ENCODE data around the gene HOXD13. TPM values are rescaled to one million over a fixed set of nuclear protein-coding genes. Genes with fewer than 3 reads are reported as not detected.

Gene HOXD13
- total RNA-seq, 2 experiments from 2014 or later: not detected

DNA sequence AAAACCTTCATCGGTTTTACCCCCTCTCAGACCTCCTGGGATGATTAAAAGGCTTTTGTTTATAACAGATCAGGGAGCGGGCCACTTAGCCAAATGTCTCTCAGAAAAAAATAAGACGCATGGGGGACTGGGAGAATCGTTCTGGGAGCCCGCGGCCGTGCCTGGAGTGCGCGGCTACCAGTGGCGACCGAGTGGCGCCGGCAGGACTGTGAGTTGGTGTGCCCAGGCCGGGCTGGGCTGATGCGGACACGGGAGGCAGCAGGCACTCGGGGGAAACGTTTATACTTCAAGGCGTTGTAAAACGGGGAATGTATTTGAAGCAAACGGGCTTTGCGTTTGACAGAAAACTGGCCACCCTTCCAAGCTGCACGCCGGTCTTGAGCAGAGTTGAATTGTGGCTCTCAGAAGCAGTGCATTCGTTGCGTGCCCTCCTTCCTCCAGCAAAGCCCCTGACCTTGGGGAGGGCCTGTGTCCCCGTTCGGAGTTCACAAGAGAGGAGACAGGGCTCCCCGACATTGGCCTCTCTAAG is 19.4 kb downstream of the HOXD13 start:
- Histone ChIP-seq H3K4me1 (ENCODE audit: insufficient read depth, low read length) (peaks cover 17% of the 10 kb centered on the region), H3K27ac (ENCODE audit: low read depth in 1 of 2, low read length in 2 of 2) (no peak overlapping the region), H3K4me3 (ENCODE audit: low read length) (no peak overlapping the region), H3K9me3 (ENCODE audit: control insufficient read depth in 1 of 2, insufficient read depth in 1 of 2, low read length in 2 of 2) (peaks cover 13 to 65% of the 10 kb centered on the region in 2 experiments), H3K36me3 (ENCODE audit: insufficient read depth, low read length) (no peaks in the 10 kb centered on the region), H3K27me3 (ENCODE audit: control insufficient read depth in 1 of 2, insufficient read depth in 2 of 2, low read length in 2 of 2) (peaks cover 89 to 94% of the 10 kb centered on the region in 2 experiments)
- Mint-ChIP-seq H3K4me1 (ENCODE audit: low read depth) (peaks cover 15% of the 10 kb centered on the region), H3K9me3 (no peaks in the 10 kb centered on the region), H3K27ac (no peak overlapping the region), H3K27me3 (peaks cover 92% of the 10 kb centered on the region), H3K4me3 (peak overlapping the region; percentile 20), H3K36me3 (ENCODE audit: low read depth) (peaks cover 9% of the 10 kb centered on the region)
- DNase-seq: no peak
- no peak for ATAC-seq (ENCODE audit: poor library complexity)
- CTCF ChIA-PET: interaction anchor here (1.7 kb wide), 1 partner anchor 15 kb away, joined by 4 read pairs; no protein-coding TSS in a partner anchor
- POLR2A ChIA-PET: no interaction called here
- TF ChIP-seq, protein P1, sequence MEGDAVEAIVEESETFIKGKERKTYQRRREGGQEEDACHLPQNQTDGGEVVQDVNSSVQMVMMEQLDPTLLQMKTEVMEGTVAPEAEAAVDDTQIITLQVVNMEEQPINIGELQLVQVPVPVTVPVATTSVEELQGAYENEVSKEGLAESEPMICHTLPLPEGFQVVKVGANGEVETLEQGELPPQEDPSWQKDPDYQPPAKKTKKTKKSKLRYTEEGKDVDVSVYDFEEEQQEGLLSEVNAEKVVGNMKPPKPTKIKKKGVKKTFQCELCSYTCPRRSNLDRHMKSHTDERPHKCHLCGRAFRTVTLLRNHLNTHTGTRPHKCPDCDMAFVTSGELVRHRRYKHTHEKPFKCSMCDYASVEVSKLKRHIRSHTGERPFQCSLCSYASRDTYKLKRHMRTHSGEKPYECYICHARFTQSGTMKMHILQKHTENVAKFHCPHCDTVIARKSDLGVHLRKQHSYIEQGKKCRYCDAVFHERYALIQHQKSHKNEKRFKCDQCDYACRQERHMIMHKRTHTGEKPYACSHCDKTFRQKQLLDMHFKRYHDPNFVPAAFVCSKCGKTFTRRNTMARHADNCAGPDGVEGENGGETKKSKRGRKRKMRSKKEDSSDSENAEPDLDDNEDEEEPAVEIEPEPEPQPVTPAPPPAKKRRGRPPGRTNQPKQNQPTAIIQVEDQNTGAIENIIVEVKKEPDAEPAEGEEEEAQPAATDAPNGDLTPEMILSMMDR (IDR thresholded peaks at IDR 0.05): no peak
- intact Hi-C loops (cut with DNase I, micrococcal nuclease): loop anchor here in 1 of 2 experiments (2.0 to 5.0 kb wide), 2 partner anchors 15 to 35 kb away; no protein-coding TSS in a partner anchor

DNA sequence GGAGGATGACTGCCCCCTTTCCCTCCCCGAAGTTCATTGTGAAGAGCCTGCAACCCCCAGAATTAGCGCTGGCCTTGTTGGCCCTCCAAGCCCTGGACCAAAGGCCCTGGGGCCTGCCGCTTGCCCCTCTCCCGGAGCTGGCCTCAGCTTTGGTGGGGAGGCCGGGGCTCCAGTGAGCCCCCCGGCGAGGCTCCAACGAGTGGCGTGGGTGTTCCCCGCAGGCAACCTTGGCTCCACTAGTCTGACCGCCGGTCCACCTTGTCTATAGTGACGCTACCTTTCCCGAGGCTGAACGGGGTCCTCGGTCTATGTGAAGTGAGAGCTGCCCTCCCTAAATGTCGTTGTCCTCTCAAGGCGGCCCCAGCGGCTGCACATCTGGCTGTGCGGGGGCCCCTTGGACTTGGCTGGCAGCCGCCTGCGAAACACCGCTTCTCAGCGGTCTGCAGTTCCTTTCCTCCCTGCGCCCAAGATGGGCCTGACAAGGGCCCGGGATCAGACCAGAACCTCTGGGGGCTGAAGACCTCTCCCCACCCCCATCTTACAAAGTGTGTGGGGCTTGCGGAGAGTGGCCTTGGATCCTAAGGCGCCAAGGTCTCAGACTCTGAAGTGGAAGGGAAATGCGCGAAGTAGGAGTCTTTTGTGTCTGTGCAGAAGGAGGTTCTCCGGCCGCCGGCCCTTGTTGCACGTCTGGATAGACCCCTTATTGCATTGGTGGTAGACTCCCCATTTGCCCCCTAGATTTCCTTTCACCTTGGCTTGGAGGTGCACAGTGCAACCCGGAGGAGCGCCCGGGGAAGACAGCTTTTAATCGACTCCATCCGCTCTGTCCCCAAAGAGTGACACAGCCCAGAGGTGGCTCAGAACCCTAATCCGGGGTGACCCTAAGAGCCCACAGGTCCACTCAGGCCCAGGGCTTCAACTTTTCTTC is 20.1 kb downstream of the HOXD13 start:
- peak overlapping the region; percentile 7 for H3K4me3 Mint-ChIP-seq
- TF ChIP-seq, protein P1 (IDR thresholded peaks at IDR 0.05): no peak
- peaks cover 94% of the 10 kb centered on the region for H3K27me3 Mint-ChIP-seq
- no peak for ATAC-seq (ENCODE audit: poor library complexity)
- CTCF ChIA-PET: interaction anchor here (1.7 kb wide), 1 partner anchor 14 kb away, joined by 4 read pairs; no protein-coding TSS in a partner anchor
- POLR2A ChIA-PET: no interaction called here
- H3K27me3 ChIP-seq (ENCODE audit: control insufficient read depth in 1 of 2, insufficient read depth in 2 of 2, low read length in 2 of 2): peaks cover 92 to 97% of the 10 kb centered on the region in 2 experiments
- intact Hi-C loops (cut with DNase I, micrococcal nuclease): loop anchor here in 1 of 2 experiments (5.0 kb wide), 1 partner anchor 35 kb away; no protein-coding TSS in a partner anchor
- no peaks in the 10 kb centered on the region for H3K9me3 Mint-ChIP-seq
- H3K4me1 Mint-ChIP-seq (ENCODE audit: low read depth): peaks cover 11% of the 10 kb centered on the region
- peaks cover 12% of the 10 kb centered on the region for H3K4me1 ChIP-seq (ENCODE audit: insufficient read depth, low read length)
- no peaks in the 10 kb centered on the region for H3K36me3 ChIP-seq (ENCODE audit: insufficient read depth, low read length)
- no peak overlapping the region for H3K4me3 ChIP-seq (ENCODE audit: low read length)
- peaks cover 13 to 68% of the 10 kb centered on the region in 2 experiments for H3K9me3 ChIP-seq (ENCODE audit: control insufficient read depth in 1 of 2, insufficient read depth in 1 of 2, low read length in 2 of 2)
- no peak for DNase-seq
- H3K27ac ChIP-seq (ENCODE audit: low read depth in 1 of 2, low read length in 2 of 2): no peak overlapping the region
- no peak overlapping the region for H3K27ac Mint-ChIP-seq
- peaks cover 11% of the 10 kb centered on the region for H3K36me3 Mint-ChIP-seq (ENCODE audit: low read depth)

DNA sequence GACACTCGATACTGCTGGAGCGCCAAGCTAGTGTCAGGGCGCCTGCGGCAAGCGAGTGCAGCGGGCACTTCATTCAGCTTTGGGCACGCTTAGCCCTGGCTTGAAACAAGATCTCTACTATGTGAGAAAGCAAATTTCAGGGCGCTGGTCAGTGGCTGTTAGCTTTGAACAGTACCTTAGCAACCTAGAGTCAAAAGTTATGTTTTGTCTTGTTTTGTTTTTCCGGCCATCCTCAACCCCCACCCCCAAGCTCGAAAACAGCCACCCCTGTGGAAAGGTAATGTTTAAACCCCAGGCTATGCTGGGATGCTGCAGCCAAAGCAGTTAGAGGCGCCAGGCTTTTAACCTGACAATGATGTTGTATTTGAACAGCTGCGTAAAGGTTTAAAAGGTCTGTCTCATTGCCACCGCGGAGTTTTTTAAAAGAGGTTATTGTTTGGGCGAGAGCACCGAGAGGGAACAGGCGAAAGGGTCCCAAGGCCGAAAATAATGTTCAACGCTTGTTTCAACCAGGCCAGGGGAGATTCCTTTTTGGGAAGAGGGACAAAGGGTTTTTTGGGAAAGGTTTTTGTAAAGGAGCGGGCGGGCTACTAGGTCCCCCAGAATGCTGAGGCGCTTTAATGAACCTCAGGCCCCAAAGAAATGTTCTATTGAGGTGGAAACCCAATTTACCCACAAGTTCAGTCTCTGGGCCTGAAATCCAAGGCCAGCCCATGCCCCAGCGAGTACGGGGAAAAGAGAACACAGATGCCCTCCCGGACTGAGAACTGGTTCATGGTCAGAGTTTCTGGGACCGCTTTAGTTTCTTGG is 21.8 kb downstream of the HOXD13 start:
- intact Hi-C loops (cut with DNase I, micrococcal nuclease): loop anchor here in 1 of 2 experiments (5.0 kb wide), 1 partner anchor 37 kb away; no protein-coding TSS in a partner anchor
- Mint-ChIP-seq H3K9me3 (no peaks in the 10 kb centered on the region), H3K36me3 (ENCODE audit: low read depth) (peaks cover 17% of the 10 kb centered on the region), H3K27ac (no peak overlapping the region), H3K27me3 (peaks cover 98% of the 10 kb centered on the region), H3K4me1 (ENCODE audit: low read depth) (peaks cover 10% of the 10 kb centered on the region), H3K4me3 (no peak overlapping the region)
- Histone ChIP-seq H3K9me3 (ENCODE audit: control insufficient read depth in 1 of 2, insufficient read depth in 1 of 2, low read length in 2 of 2) (peaks cover 13 to 73% of the 10 kb centered on the region in 2 experiments), H3K4me1 (ENCODE audit: insufficient read depth, low read length) (peaks cover 7% of the 10 kb centered on the region), H3K4me3 (ENCODE audit: low read length) (no peak overlapping the region), H3K27me3 (ENCODE audit: control insufficient read depth in 1 of 2, insufficient read depth in 2 of 2, low read length in 2 of 2) (peaks cover 99% of the 10 kb centered on the region in 2 experiments), H3K27ac (ENCODE audit: low read depth in 1 of 2, low read length in 2 of 2) (no peak overlapping the region), H3K36me3 (ENCODE audit: insufficient read depth, low read length) (no peaks in the 10 kb centered on the region)
- ChIA-PET POLR2A (no interaction called here), CTCF (interaction anchor here (1.3 kb wide), 1 partner anchor 13 kb away, joined by 4 read pairs; no protein-coding TSS in a partner anchor)
- TF ChIP-seq, protein P1 (IDR thresholded peaks at IDR 0.05): no peak
- ATAC-seq (ENCODE audit: poor library complexity) (no peak), DNase-seq (no peak)

Data from CD4-positive, alpha-beta T cell (primary cell).